ENCODE data around the gene USF2. TPM values are rescaled to one million over a fixed set of nuclear protein-coding genes. Genes with fewer than 3 reads are reported as not detected.

USF2 gene
- polyA plus RNA-seq, 1 of the 3 experiments (the other 2 are of a cell fraction): 102 TPM

GRCh38 chr19:35248310-35249145 lies 20.2 kb upstream of the USF2 start, which contains the start of gene LSR:
Gene LSR (plus strand): TSS chr19:35249002. CDS start chr19:35249023, 21 bp downstream.
- Histone ChIP-seq H2AFZ (ENCODE audit: low read depth) (no peak within 1 kb of the TSS), H3K27me3 (ENCODE audit: insufficient read depth) (peaks cover 51% of the 10 kb centered on the region), H3K4me2 (no peak within 1 kb of the TSS), H3F3A (replicated peaks; ENCODE audit: insufficient read depth) (no peaks in the 10 kb centered on the region), H3K4me3 (ENCODE audit: low read depth in 2 of 2, low read length in 1 of 2) (no peak within 1 kb of the TSS), H4K20me1 (ENCODE audit: insufficient read depth) (no peaks in the 10 kb centered on the region), H3K9me2 (no peaks in the 10 kb centered on the region), H3K36me3 (replicated peaks in 1 of 2; ENCODE audit: control insufficient read depth in 1 of 2, insufficient read depth in 2 of 2, low read length in 1 of 2) (no peaks in the 10 kb centered on the region), H3K4me1 (ENCODE audit: control insufficient read depth in 1 of 2, insufficient read depth in 2 of 2, low read depth in 1 of 2, low read length in 1 of 2) (no peaks in the 10 kb centered on the region), H3K9me3 (no peaks in the 10 kb centered on the region; the same call in 1 of the 2 replicates), H3K79me2 (ENCODE audit: insufficient read depth) (no peaks in the 10 kb centered on the region), H3K9ac (no peak within 1 kb of the TSS), H3K27ac (ENCODE audit: low read depth in 2 of 2, low read length in 1 of 2) (no peak within 1 kb of the TSS)
- TF ChIP-seq SMC3 (IDR thresholded peaks at IDR 0.05; ENCODE audit: low read depth, low read length) (no peak), RCOR1 (IDR thresholded peaks at IDR 0.05; ENCODE audit: low read length) (no peak), REST (IDR thresholded peaks at IDR 0.05; ENCODE audit: low read depth, low read length) (no peak), JUND (IDR thresholded peaks at IDR 0.05) (no peak), MEF2A (IDR thresholded peaks at IDR 0.05; ENCODE audit: borderline replicate concordance, low read depth) (no peak), RFX5 (IDR thresholded peaks at IDR 0.05; ENCODE audit: low read length) (no peak), CHD2 (IDR thresholded peaks at IDR 0.05; ENCODE audit: low read length, partially characterized antibody) (no peak), YY1 (IDR thresholded peaks at IDR 0.05; ENCODE audit: low read depth) (no peak), CTCF (IDR thresholded peaks at IDR 0.05) (no peak), TAF1 (IDR thresholded peaks at IDR 0.05; ENCODE audit: borderline replicate concordance, low read depth, low read length) (no peak), RXRA (IDR thresholded peaks at IDR 0.05; ENCODE audit: borderline replicate concordance, low read depth) (no peak), MAX (IDR thresholded peaks at IDR 0.05; ENCODE audit: low read depth) (no peak), NFIC (IDR thresholded peaks at IDR 0.05; ENCODE audit: borderline replicate concordance) (no peak), TEAD4 (IDR thresholded peaks at IDR 0.05; ENCODE audit: borderline replicate concordance, insufficient read depth) (no peak), USF2 (IDR thresholded peaks at IDR 0.05; ENCODE audit: borderline replicate concordance, low read depth, low read length) (no peak), MXI1 (IDR thresholded peaks at IDR 0.05; ENCODE audit: low read depth, low read length) (no peak)
- CTCF ChIA-PET: no interaction called here
- 9% methylated on average over 51 of the region's 69 CpGs for WGBS (ENCODE audit: low lambda C conversion rate)
- DNase-seq: no peak
- POLR2A ChIA-PET: no interaction called here
